Kidney glomerular epithelial cell (primary cell): Measurements from ENCODE around the gene DIRAS3.
A peak's percentile ranks its signal among the peaks of the same experiment; 100 is the strongest.
"Not testable (repeated sequence)": the region's sequence is repeated elsewhere in the genome, so short reads cannot be mapped to it uniquely, and the experiment has no call there.

Source experiments
- DNase-seq: peaks from one replicate; lab custom pipeline; 2025; lab: John Stamatoyannopoulos, UW

DIRAS3 gene

GRCh38 chr1:68024635-68025338, 25.6 kb downstream of the DIRAS3 start:
- no peak for DNase-seq

GRCh38 chr1:68016381-68016780, 34.0 kb downstream of the DIRAS3 start:
- no peak for DNase-seq

GRCh38 chr1:68015971-68016370, 34.5 kb downstream of the DIRAS3 start:
- no peak for DNase-seq

GRCh38 chr1:68015369-68015768, 35.1 kb downstream of the DIRAS3 start:
- no peak for DNase-seq

- DNase-seq = no peak
Measured at GRCh38 chr1:68013351-68013750, 37.1 kb downstream of the DIRAS3 start.

- DNase-seq = peak; percentile 36
Measured at GRCh38 chr1:68011657-68012375, 38.6 kb downstream of the DIRAS3 start.

- DNase-seq = no peak
Measured at GRCh38 chr1:68010543-68010942, 39.9 kb downstream of the DIRAS3 start.

- DNase-seq = peak; percentile 35
Measured at GRCh38 chr1:68010090-68010489, 40.3 kb downstream of the DIRAS3 start.

- DNase-seq = not testable (repeated sequence)
Measured at GRCh38 chr1:68003626-68004025, 46.8 kb downstream of the DIRAS3 start.

GRCh38 chr1:68000191-68000590, 50.2 kb downstream of the DIRAS3 start:
- DNase-seq = no peak

- DNase-seq = no peak
Measured at GRCh38 chr1:67997746-67998145, 52.7 kb downstream of the DIRAS3 start.
